H1 (cell line): Measurements from ENCODE around the gene OBP2B.

Source experiments
- ASH2L ChIP-seq: fragments of 200-600, 300-600 bp; sonication (generic); IDR thresholded peaks from one replicate; pipeline ENCODE4 v1.7.1; 2017; ENCODE audit warnings: low read length
- ATF2 ChIP-seq: IDR thresholded peaks from 2 replicates; pipeline ENCODE4 v1.6.1; 2012; ENCODE audit warnings: low read length, inconsistent platforms
- BRCA1 ChIP-seq: IDR thresholded peaks from 2 replicates; pipeline ENCODE4 v1.6.1; 2012; ENCODE audit warnings: low read depth, low read length, improper control_type of control experiment
- EP300 ChIP-seq, 2 experiments: IDR thresholded peaks; 1 replicate in 1 of 2; 2 replicates in 1 of 2; pipeline ENCODE4 v1.6.1; 2011 to 2012; ENCODE audit warnings: low read depth in 2 of 2, low read length in 2 of 2, mild to moderate bottlenecking in 2 of 2, borderline replicate concordance in 1 of 2, inconsistent platforms in 1 of 2, moderate library complexity in 1 of 2
- EZH2 ChIP-seq: fragments of 200-600 bp; sonication (generic); IDR thresholded peaks from 2 replicates; pipeline ENCODE4 v1.7.1; 2012; ENCODE audit warnings: low read depth, mild to moderate bottlenecking, moderate library complexity, low read length, inconsistent platforms; ENCODE audit not compliant: severe bottlenecking
- POLR2A ChIP-seq, 2 experiments: IDR thresholded peaks; 1 replicate in 1 of 2; 2 replicates in 1 of 2; pipeline ENCODE4 v1.6.1; 2011; ENCODE audit warnings: low read depth in 2 of 2, low read length in 2 of 2, mild to moderate bottlenecking in 2 of 2; ENCODE audit errors: control extremely low read depth in 1 of 2
- POLR2AphosphoS5 ChIP-seq: IDR thresholded peaks from 2 replicates; pipeline ENCODE4 v1.6.1; 2011; ENCODE audit warnings: low read depth, low read length
- RAD21 ChIP-seq, 2 experiments: IDR thresholded peaks in 1 of 2; conservative IDR thresholded peaks in 1 of 2; 2 replicates each; pipeline ENCODE4 v1.6.1; 2011; ENCODE audit warnings: low read depth in 2 of 2, low read length in 2 of 2, improper control_type of control experiment in 1 of 2, inconsistent platforms in 1 of 2, mild to moderate bottlenecking in 1 of 2, moderate library complexity in 1 of 2
- RBBP5 ChIP-seq: IDR thresholded peaks from 2 replicates; pipeline ENCODE4 v1.7.1; 2012; ENCODE audit warnings: low read depth, mild to moderate bottlenecking, inconsistent platforms, low read length, moderate library complexity, borderline replicate concordance
- RFX5 ChIP-seq: IDR thresholded peaks from 2 replicates; pipeline ENCODE4 v1.6.1; 2011; ENCODE audit warnings: low read depth, low read length, improper control_type of control experiment, borderline replicate concordance
- USF2 ChIP-seq: IDR thresholded peaks from 2 replicates; pipeline ENCODE4 v1.6.1; 2011; ENCODE audit warnings: low read length, improper control_type of control experiment
- TF ChIP-seq, protein P1 (sequence below), 3 experiments: IDR thresholded peaks; 1 replicate in 2 of 3; 2 replicates in 1 of 3; pipeline versions ENCODE4 v1.5.1 to v1.6.1; 2011; ENCODE audit warnings: low read length in 3 of 3, mild to moderate bottlenecking in 3 of 3, inconsistent platforms in 2 of 3, low read depth in 1 of 3, moderate library complexity in 1 of 3; ENCODE audit not compliant: insufficient read depth in 1 of 3; ENCODE audit errors: control extremely low read depth in 1 of 3
- TF ChIP-seq, protein P2 (sequence below): IDR thresholded peaks from 2 replicates; pipeline ENCODE4 v1.6.1; 2011; ENCODE audit warnings: low read depth, mild to moderate bottlenecking, low read length; ENCODE audit not compliant: insufficient read depth

GRCh38 chr9:133202688-133203453 is 6.2 kb downstream of the OBP2B start:
- no peak for TF ChIP-seq POLR2A (IDR thresholded peaks at IDR 0.05; ENCODE audit: control extremely low read depth in 1 of 2, low read depth in 2 of 2, low read length in 2 of 2)
- TF ChIP-seq, protein P1, sequence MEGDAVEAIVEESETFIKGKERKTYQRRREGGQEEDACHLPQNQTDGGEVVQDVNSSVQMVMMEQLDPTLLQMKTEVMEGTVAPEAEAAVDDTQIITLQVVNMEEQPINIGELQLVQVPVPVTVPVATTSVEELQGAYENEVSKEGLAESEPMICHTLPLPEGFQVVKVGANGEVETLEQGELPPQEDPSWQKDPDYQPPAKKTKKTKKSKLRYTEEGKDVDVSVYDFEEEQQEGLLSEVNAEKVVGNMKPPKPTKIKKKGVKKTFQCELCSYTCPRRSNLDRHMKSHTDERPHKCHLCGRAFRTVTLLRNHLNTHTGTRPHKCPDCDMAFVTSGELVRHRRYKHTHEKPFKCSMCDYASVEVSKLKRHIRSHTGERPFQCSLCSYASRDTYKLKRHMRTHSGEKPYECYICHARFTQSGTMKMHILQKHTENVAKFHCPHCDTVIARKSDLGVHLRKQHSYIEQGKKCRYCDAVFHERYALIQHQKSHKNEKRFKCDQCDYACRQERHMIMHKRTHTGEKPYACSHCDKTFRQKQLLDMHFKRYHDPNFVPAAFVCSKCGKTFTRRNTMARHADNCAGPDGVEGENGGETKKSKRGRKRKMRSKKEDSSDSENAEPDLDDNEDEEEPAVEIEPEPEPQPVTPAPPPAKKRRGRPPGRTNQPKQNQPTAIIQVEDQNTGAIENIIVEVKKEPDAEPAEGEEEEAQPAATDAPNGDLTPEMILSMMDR (IDR thresholded peaks at IDR 0.05; ENCODE audit: control extremely low read depth in 1 of 3, insufficient read depth in 1 of 3, low read depth in 1 of 3, low read length in 3 of 3), result no peak
- no peak for TF ChIP-seq USF2
- TF ChIP-seq RFX5, result no peak
- TF ChIP-seq ASH2L, result no peak
- no peak for TF ChIP-seq POLR2AphosphoS5
- TF ChIP-seq ATF2, result no peak
- TF ChIP-seq RBBP5, result no peak
- no peak for TF ChIP-seq EZH2
- no peak for TF ChIP-seq RAD21 (IDR thresholded peaks at IDR 0.05 in 1 of 2, conservative IDR thresholded peaks at IDR 0.05 in 1 of 2; ENCODE audit: low read depth in 2 of 2, low read length in 2 of 2)
- TF ChIP-seq EP300 (IDR thresholded peaks at IDR 0.05; ENCODE audit: borderline replicate concordance in 1 of 2, low read depth in 2 of 2, low read length in 2 of 2), result no peak
- no peak for TF ChIP-seq BRCA1
- TF ChIP-seq, protein P2, sequence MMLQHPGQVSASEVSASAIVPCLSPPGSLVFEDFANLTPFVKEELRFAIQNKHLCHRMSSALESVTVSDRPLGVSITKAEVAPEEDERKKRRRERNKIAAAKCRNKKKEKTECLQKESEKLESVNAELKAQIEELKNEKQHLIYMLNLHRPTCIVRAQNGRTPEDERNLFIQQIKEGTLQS, result no peak
